KMS-11 (cell line): Measurements from ENCODE around the gene SERPINE1.
"Not testable (repeated sequence)": the region's sequence is repeated elsewhere in the genome, so short reads cannot be mapped to it uniquely, and the experiment has no call there.

Experiments
- H2AFZ ChIP-seq: fragments of 200-600 bp; sonication (generic); 2 replicates; pipeline ENCODE4 v1.6.1; 2016; ENCODE audit warnings: antibody characterized with exemption, mixed run types, low read depth
- H3K27ac ChIP-seq: fragments of 200-600 bp; sonication (generic); 2 replicates; pipeline ENCODE4 v1.6.1; 2016; ENCODE audit warnings: mild to moderate bottlenecking, mixed run types
- H3K27me3 ChIP-seq: fragments of 200-600 bp; sonication (generic); 2 replicates; pipeline ENCODE4 v1.6.1; 2017; ENCODE audit warnings: mild to moderate bottlenecking, low read depth, mixed run types, moderate library complexity; ENCODE audit not compliant: insufficient read depth
- H3K36me3 ChIP-seq: fragments of 200-600 bp; sonication (generic); 2 replicates; pipeline ENCODE4 v1.6.1; 2017; ENCODE audit warnings: mild to moderate bottlenecking, mixed run types; ENCODE audit not compliant: insufficient read depth
- H3K4me1 ChIP-seq: fragments of 200-600 bp; sonication (generic); 2 replicates; pipeline ENCODE4 v1.6.1; 2016; ENCODE audit warnings: mild to moderate bottlenecking, low read depth, mixed run types; ENCODE audit not compliant: poor library complexity, severe bottlenecking
- H3K4me2 ChIP-seq: fragments of 200-600 bp; sonication (generic); 2 replicates; pipeline ENCODE4 v1.7.0; 2016; ENCODE audit warnings: mild to moderate bottlenecking, mixed run types
- H3K4me3 ChIP-seq: fragments of 200-600 bp; sonication (generic); IDR thresholded peaks from 2 replicates; pipeline ENCODE4 v1.6.1; 2017; ENCODE audit warnings: low read depth, low read length, mixed read lengths; ENCODE audit not compliant: insufficient read depth
- H3K79me2 ChIP-seq: fragments of 200-600 bp; sonication (generic); 2 replicates; pipeline ENCODE4 v1.6.1; 2016; ENCODE audit warnings: low read depth, mixed run types; ENCODE audit not compliant: insufficient read depth
- H3K9ac ChIP-seq: fragments of 200-600 bp; sonication (generic); 2 replicates; pipeline ENCODE4 v1.6.1; 2016; ENCODE audit warnings: mild to moderate bottlenecking, mixed run types
- H4K20me1 ChIP-seq: fragments of 200-600 bp; sonication (generic); 2 replicates; pipeline ENCODE4 v1.6.1; 2016; ENCODE audit warnings: mild to moderate bottlenecking, mixed run types; ENCODE audit not compliant: insufficient read depth
- CTCF ChIP-seq: fragments of 200-600 bp; sonication (generic); conservative IDR thresholded peaks from 2 replicates; pipeline ENCODE4 v1.6.1; 2017; ENCODE audit warnings: low read depth, mild to moderate bottlenecking, antibody characterized with exemption, low read length, moderate library complexity, mixed read lengths

SERPINE1 gene

GRCh38 chr7:101129603-101130117 is 2.8 kb downstream of the SERPINE1 start:
- TF ChIP-seq CTCF: no peak
- Histone ChIP-seq H3K79me2 (no peaks in the 10 kb centered on the region), H3K36me3 (no peaks in the 10 kb centered on the region), H3K9ac (no peak overlapping the region), H4K20me1 (0 out of 2 replicates have a peak, but pooled peaks cover 4% of the 10 kb centered on the region), H2AFZ (no peak overlapping the region), H3K4me1 (peaks cover 13% of the 10 kb centered on the region), H3K4me3 (no peak overlapping the region), H3K27ac (no peak overlapping the region), H3K4me2 (no peak overlapping the region), H3K27me3 (peaks cover 97% of the 10 kb centered on the region)

- not testable (repeated sequence) for H3K9ac ChIP-seq, H3K27ac ChIP-seq, H3K4me1 ChIP-seq, H3K79me2 ChIP-seq, H2AFZ ChIP-seq, H3K36me3 ChIP-seq, H4K20me1 ChIP-seq, H3K4me2 ChIP-seq, H3K4me3 ChIP-seq
- H3K27me3 ChIP-seq: peaks cover 97% of the 10 kb centered on the region
Measured at GRCh38 chr7:101132626-101133600, 6.0 kb downstream of the SERPINE1 start.

- Histone ChIP-seq H3K36me3 (no peaks in the 10 kb centered on the region), H3K9ac (no peak overlapping the region)
Measured at GRCh38 chr7:101133621-101134398, 6.9 kb downstream of the SERPINE1 start.

GRCh38 chr7:101134399-101134980 is 7.6 kb downstream of the SERPINE1 start:
- peaks cover 91% of the 10 kb centered on the region for H3K27me3 ChIP-seq
- H3K4me2 ChIP-seq: no peak overlapping the region
- H3K9ac ChIP-seq: no peak overlapping the region
- H3K79me2 ChIP-seq: no peaks in the 10 kb centered on the region
- peaks cover 4% of the 10 kb centered on the region for H3K4me1 ChIP-seq
- no peak for TF ChIP-seq CTCF
- no peaks in the 10 kb centered on the region for H3K36me3 ChIP-seq
- no peak overlapping the region for H3K4me3 ChIP-seq
- no peaks in the 10 kb centered on the region for H4K20me1 ChIP-seq
- H2AFZ ChIP-seq: no peak overlapping the region
- no peak overlapping the region for H3K27ac ChIP-seq

More at GRCh38 chr7:101133621-101134398, 6.9 kb downstream of the SERPINE1 start:
- Histone ChIP-seq H3K27me3 (peaks cover 96% of the 10 kb centered on the region), H3K4me2 (no peak overlapping the region), H2AFZ (no peak overlapping the region), H3K4me1 (peaks cover 4% of the 10 kb centered on the region), H4K20me1 (no peaks in the 10 kb centered on the region), H3K27ac (no peak overlapping the region), H3K79me2 (no peaks in the 10 kb centered on the region), H3K4me3 (no peak overlapping the region)
- TF ChIP-seq CTCF: no peak
